H1 (cell line): ENCODE data around the gene NFXL1. TPM values are rescaled to one million over a fixed set of nuclear protein-coding genes. Genes with fewer than 3 reads are reported as not detected.

Source experiments
- CTCF ChIA-PET: fragments of 300-600 bp; sonication (Branson Sonifier 250); formaldehyde crosslinking; loops from one replicate; lab custom pipeline; 2021; ENCODE audit not compliant: partially characterized antibody; lab: Charles Lee
- POLR2A ChIA-PET: fragments of 300-600 bp; sonication (Branson Sonifier 250); formaldehyde crosslinking; loops from one replicate; lab custom pipeline; 2021; ENCODE audit warnings: inconsistent platforms; ENCODE audit not compliant: partially characterized antibody; lab: Charles Lee
- DNase-seq, 2 experiments: peaks; one replicate each; pipeline versions ENCODE4 v3.0.0 to v3.0.0-alpha.2; 2010 to 2022; ENCODE audit warnings: low spot score in 2 of 2, low read depth in 1 of 2, mixed read lengths in 1 of 2
- FAIRE-seq: peaks from 2 replicates; lab custom pipeline; 2011; peaks lifted over from hg19 to GRCh38; lab: Jason Lieb, UNC
- H2AFZ ChIP-seq: 2 replicates; pipeline ENCODE4 v1.8.1; 2012; ENCODE audit warnings: low read length, inconsistent platforms
- H2AK5ac ChIP-seq: 2 replicates; pipeline ENCODE4 v1.6.1; 2013; ENCODE audit warnings: low read depth, low read length
- H2BK120ac ChIP-seq: replicated peaks from 2 replicates; pipeline ENCODE3; 2013; ENCODE audit warnings: low read depth, low read length, inconsistent platforms
- H2BK12ac ChIP-seq: 2 replicates; pipeline ENCODE4 v1.6.1; 2013; ENCODE audit warnings: low read depth, low read length
- H2BK15ac ChIP-seq: 2 replicates; pipeline ENCODE4 v1.6.1; 2013; ENCODE audit warnings: low read length
- H2BK20ac ChIP-seq: 2 replicates; pipeline ENCODE4 v1.6.1; 2013; ENCODE audit warnings: low read length
- H2BK5ac ChIP-seq: 2 replicates; pipeline ENCODE4 v1.6.1; 2013; ENCODE audit warnings: low read depth, low read length
- H3K14ac ChIP-seq: 2 replicates; pipeline ENCODE4 v1.6.1; 2013; ENCODE audit warnings: inconsistent platforms; ENCODE audit not compliant: insufficient read length
- H3K18ac ChIP-seq: 2 replicates; pipeline ENCODE4 v1.6.1; 2013; ENCODE audit warnings: low read length; ENCODE audit errors: extremely low read depth
- H3K23ac ChIP-seq: 2 replicates; pipeline ENCODE4 v1.6.1; 2013; ENCODE audit warnings: inconsistent platforms; ENCODE audit not compliant: insufficient read length
- H3K23me2 ChIP-seq: 2 replicates; pipeline ENCODE4 v1.6.1; 2013; ENCODE audit warnings: low read depth, low read length
- H3K27ac ChIP-seq: 2 replicates; pipeline ENCODE4 v1.6.1; 2011; ENCODE audit warnings: low read depth, low read length, inconsistent platforms
- H3K27me3 ChIP-seq, 4 experiments: replicated peaks in 1 of 4; 1 replicate in 1 of 4; 2 replicates in 3 of 4; pipeline versions ENCODE4 v1.6.1 to v1.8.1; 2011 to 2013; ENCODE audit warnings: low read length in 3 of 4, mild to moderate bottlenecking in 3 of 4, inconsistent platforms in 2 of 4, mixed read lengths in 2 of 4, moderate library complexity in 1 of 4; ENCODE audit not compliant: control insufficient read depth in 3 of 4, insufficient read depth in 3 of 4; ENCODE audit errors: extremely low read depth in 1 of 4
- H3K36me3 ChIP-seq, 4 experiments: 2 replicates each; pipeline versions ENCODE4 v1.6.1 to v1.8.1; 2011 to 2013; ENCODE audit warnings: mild to moderate bottlenecking in 4 of 4, low read length in 3 of 4, moderate library complexity in 2 of 4, control low read depth in 1 of 4, inconsistent platforms in 1 of 4; ENCODE audit not compliant: insufficient read depth in 4 of 4, control insufficient read depth in 2 of 4
- H3K4ac ChIP-seq: replicated peaks from 2 replicates; pipeline ENCODE3; 2013; ENCODE audit warnings: low read length, low read depth, mixed read lengths, inconsistent platforms; ENCODE audit not compliant: insufficient read length
- H3K4me1 ChIP-seq, 4 experiments: replicated peaks in 1 of 4; 1 replicate in 1 of 4; 2 replicates in 3 of 4; pipeline versions ENCODE4 v1.6.1 to v1.8.1; 2011 to 2013; ENCODE audit warnings: low read length in 3 of 4, inconsistent platforms in 2 of 4, mixed read lengths in 1 of 4; ENCODE audit not compliant: insufficient read depth in 4 of 4, control insufficient read depth in 3 of 4
- H3K4me2 ChIP-seq, 2 experiments: 2 replicates each; pipeline versions ENCODE4 v1.6.1 to v1.8.1; 2011 to 2013; ENCODE audit warnings: low read depth in 2 of 2, low read length in 2 of 2, control low read depth in 1 of 2, inconsistent platforms in 1 of 2, mild to moderate bottlenecking in 1 of 2; ENCODE audit not compliant: insufficient read depth in 1 of 2
- H3K4me3 ChIP-seq, 4 experiments: fragments of 200-600, 300-600 bp in 1 of 4; sonication (generic), shearing (Covaris generic), sonication (Bioruptor Twin) in 1 of 4; 2 replicates each; pipeline versions ENCODE4 v1.5.1 to v1.8.1; 2011 to 2016; ENCODE audit warnings: low read length in 4 of 4, low read depth in 3 of 4, control low read depth in 2 of 4, inconsistent platforms in 2 of 4, mild to moderate bottlenecking in 2 of 4, mixed read lengths in 1 of 4, moderate library complexity in 1 of 4; ENCODE audit not compliant: insufficient read depth in 2 of 4; ENCODE audit errors: extremely low read depth in 1 of 4
- H3K56ac ChIP-seq: replicated peaks from 2 replicates; pipeline ENCODE3; 2013; ENCODE audit warnings: low read depth, mild to moderate bottlenecking, mixed read lengths, low read length, inconsistent platforms; ENCODE audit not compliant: insufficient read length
- H3K79me1 ChIP-seq: 2 replicates; pipeline ENCODE4 v1.6.1; 2013; ENCODE audit warnings: low read depth, low read length, control low read depth
- H3K79me2 ChIP-seq, 2 experiments: 2 replicates each; pipeline versions ENCODE4 v1.6.1 to v1.8.1; 2012 to 2013; ENCODE audit warnings: low read length in 2 of 2, mild to moderate bottlenecking in 2 of 2, inconsistent platforms in 1 of 2; ENCODE audit not compliant: insufficient read depth in 2 of 2, control insufficient read depth in 1 of 2
- H3K9ac ChIP-seq, 4 experiments: replicated peaks in 1 of 4; 1 replicate in 1 of 4; 2 replicates in 3 of 4; pipeline versions ENCODE4 v1.6.1 to v1.8.1; 2011 to 2013; ENCODE audit warnings: low read depth in 3 of 4, low read length in 3 of 4, control low read depth in 2 of 4, mild to moderate bottlenecking in 2 of 4, moderate library complexity in 2 of 4, inconsistent platforms in 1 of 4; ENCODE audit errors: extremely low read depth in 1 of 4
- H3K9me3 ChIP-seq, 2 experiments: 2 replicates each; pipeline versions ENCODE4 v1.6.1 to v1.8.1; 2012 to 2013; ENCODE audit warnings: mild to moderate bottlenecking in 2 of 2, moderate library complexity in 2 of 2, control low read depth in 1 of 2, inconsistent platforms in 1 of 2, low read depth in 1 of 2, low read length in 1 of 2, mixed read lengths in 1 of 2; ENCODE audit not compliant: insufficient read depth in 2 of 2
- H4K20me1 ChIP-seq, 2 experiments: replicated peaks in 1 of 2; 2 replicates each; pipeline versions ENCODE3 to v1.8.1; 2011 to 2013; ENCODE audit warnings: inconsistent platforms in 2 of 2, low read length in 2 of 2, mild to moderate bottlenecking in 1 of 2; ENCODE audit not compliant: insufficient read depth in 2 of 2, control insufficient read depth in 1 of 2
- H4K5ac ChIP-seq: 2 replicates; pipeline ENCODE4 v1.6.1; 2013; ENCODE audit warnings: low read length, low read depth, mixed read lengths, inconsistent platforms; ENCODE audit not compliant: insufficient read length
- H4K8ac ChIP-seq: 2 replicates; pipeline ENCODE4 v1.8.0; 2013; ENCODE audit warnings: mild to moderate bottlenecking, moderate library complexity, low read length, inconsistent platforms; ENCODE audit not compliant: insufficient read depth; ENCODE audit errors: extremely low read depth
- H4K91ac ChIP-seq: replicated peaks from 2 replicates; pipeline ENCODE3; 2013; ENCODE audit warnings: low read length, mixed read lengths, inconsistent platforms; ENCODE audit not compliant: insufficient read length
- GABPA ChIP-seq: IDR thresholded peaks from 2 replicates; pipeline ENCODE4 v1.6.1; 2011; ENCODE audit warnings: mild to moderate bottlenecking, low read length, moderate library complexity, borderline replicate concordance; ENCODE audit not compliant: insufficient read depth
- RFX5 ChIP-seq: IDR thresholded peaks from 2 replicates; pipeline ENCODE4 v1.6.1; 2011; ENCODE audit warnings: low read depth, low read length, improper control_type of control experiment, borderline replicate concordance
- SRF ChIP-seq: IDR thresholded peaks from 2 replicates; pipeline ENCODE4 v1.6.1; 2011; ENCODE audit warnings: mild to moderate bottlenecking, low read depth, low read length, moderate library complexity
- WGBS, 2 experiments: shearing (Covaris generic) in 1 of 2; methylation state at CpG; one replicate each; pipeline versions ENCODE4 v1.1.6 to v1.1.7; 2013 to 2015; ENCODE audit warnings: low lambda C conversion rate in 2 of 2, mixed read lengths in 2 of 2, inconsistent platforms in 1 of 2, low coverage in 1 of 2, missing lambda C conversion rate in 1 of 2; ENCODE audit not compliant: insufficient replicate concordance in 2 of 2, insufficient coverage in 1 of 2, insufficient read length in 1 of 2; ENCODE audit errors: extremely low coverage in 1 of 2, missing lambda C conversion rate in 1 of 2; 5-methylcytosine and 5-hydroxymethylcytosine counted together
- polyA plus RNA-seq, 7 experiments: library from polyadenylated mRNA; depleted of rRNA in 3 of 7; stranded (reverse) in 5 of 7; unstranded in 2 of 7; fragments of >200 nt in 5 of 7; fragments of 200-250 nt in 2 of 7; gene quantifications; 1 replicate in 5 of 7; 2 replicates in 1 of 7; 4 replicates in 1 of 7; pipeline versions ENCODE4 v1.2.1 to v1.2.3, GENCODE V29; 2011 to 2013; ENCODE audit warnings: missing spikeins in 2 of 7, mixed read lengths in 2 of 7
- total RNA-seq: library from RNA; stranded (reverse); fragmentation: NEBNext Ultra II Directional; extraction: Animal tissue kit (Norgen Biotek cat#: 25700); gene quantifications from 2 replicates; pipeline ENCODE4 v1.2.1, GENCODE V29; 2021

NFXL1 gene
- total and polyA plus RNA-seq, 2 of the 8 experiments (the other 6 are each of a cell fraction or from before 2014, with no cell fraction given) = 10.0 to 29.5 TPM

DNA sequence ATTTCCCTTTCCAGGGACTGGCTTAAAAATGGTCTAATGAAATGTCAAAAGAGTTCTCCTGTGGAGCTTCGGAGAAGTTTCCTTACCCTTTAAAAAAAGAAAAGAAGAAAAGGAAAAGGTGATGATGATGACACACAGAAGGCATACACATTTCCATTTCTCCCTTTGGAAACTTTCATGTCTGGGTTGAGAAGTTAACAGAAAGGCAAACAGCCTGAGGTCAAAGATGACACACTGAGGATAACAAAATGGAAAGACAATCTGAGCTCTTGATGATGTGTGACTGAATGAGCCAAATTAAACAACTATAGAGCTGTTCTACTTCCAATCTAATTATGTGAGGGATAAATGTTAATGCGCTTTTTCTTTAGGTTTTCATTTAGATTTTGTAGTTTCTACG is 32.2 kb downstream of the NFXL1 start:
- H3K23me2 ChIP-seq = no peaks in the 10 kb centered on the region
- no peaks in the 10 kb centered on the region for H3K4me1 ChIP-seq
- H3K9me3 ChIP-seq = no peaks in the 10 kb centered on the region
- no peaks in the 10 kb centered on the region for H4K20me1 ChIP-seq
- no peak overlapping the region for H2BK20ac ChIP-seq
- H3K79me1 ChIP-seq = no peaks in the 10 kb centered on the region
- FAIRE-seq (no peak), DNase-seq (no peak)
- no peak overlapping the region for H3K4ac ChIP-seq
- no peak overlapping the region for H3K9ac ChIP-seq
- no peak overlapping the region for H3K27ac ChIP-seq
- CTCF ChIA-PET = interaction anchor here (1.3 to 1.4 kb wide), 2 partner anchors 43 to 46 kb away, joined by 3 to 5 read pairs; no protein-coding TSS in a partner anchor
- H2BK12ac ChIP-seq = no peak overlapping the region
- WGBS, 2 experiments = 91% methylated on average over 3 of the region's 3 CpGs; no CpG with 5 or more reads in 1 of the 2 experiments
- no peaks in the 10 kb centered on the region for H3K79me2 ChIP-seq
- no peak overlapping the region for H4K8ac ChIP-seq
- no peak overlapping the region for H2BK15ac ChIP-seq
- no peak overlapping the region for H2BK5ac ChIP-seq
- no peak overlapping the region for H4K91ac ChIP-seq
- H3K4me3 ChIP-seq = no peak overlapping the region
- H3K14ac ChIP-seq = no peak overlapping the region
- no peak overlapping the region for H4K5ac ChIP-seq
- no peak overlapping the region for H2BK120ac ChIP-seq
- H3K36me3 ChIP-seq = peaks cover 12 to 90% (median 39%) of the 10 kb centered on the region in 4 experiments
- no peak overlapping the region for H3K56ac ChIP-seq
- H3K4me2 ChIP-seq = no peak overlapping the region
- POLR2A ChIA-PET = interaction anchor here (1.9 kb wide), 1 partner anchor 13 kb away, joined by 4 read pairs; no protein-coding TSS in a partner anchor
- no peak overlapping the region for H3K23ac ChIP-seq
- no peak overlapping the region for H3K18ac ChIP-seq
- no peak overlapping the region for H2AK5ac ChIP-seq
- no peak for TF ChIP-seq SRF
- TF ChIP-seq RFX5 = no peak
- TF ChIP-seq GABPA = no peak
- no peaks in the 10 kb centered on the region for H3K27me3 ChIP-seq
- H2AFZ ChIP-seq = no peak overlapping the region
